Prostate gland (tissue), 2 donors: Measurements from ENCODE around the gene ARFIP2. TPM values are rescaled to one million over a fixed set of nuclear protein-coding genes. Genes with fewer than 3 reads are reported as not detected.

Source experiments
- DNase-seq: peaks from one replicate; pipeline ENCODE4 v3.0.0-alpha.2; 2019; ENCODE audit warnings: low spot score
- H3K27ac ChIP-seq, 2 donors: fragments of 200-600 bp; sonication (generic); 2 replicates each; pipeline ENCODE4 v1.5.1; 2017 to 2019
- H3K27me3 ChIP-seq: fragments of 200-600 bp; sonication (generic); replicated peaks from 2 replicates; pipeline ENCODE4 v1.5.1; 2019; ENCODE audit not compliant: insufficient read depth
- H3K36me3 ChIP-seq, 2 donors: fragments of 200-600 bp; sonication (generic); 1 replicate in 1 of 2; 2 replicates in 1 of 2; pipeline versions ENCODE4 v1.5.1 to v1.8.1; 2017 to 2019
- H3K4me1 ChIP-seq: fragments of 200-600 bp; sonication (generic); replicated peaks from 2 replicates; pipeline ENCODE4 v1.5.1; 2019
- H3K4me3 ChIP-seq, 2 donors: fragments of 200-600 bp; sonication (generic); 2 replicates each; pipeline ENCODE4 v1.5.1; 2017 to 2019
- H3K9me3 ChIP-seq: fragments of 200-600 bp; sonication (generic); 2 replicates; pipeline ENCODE4 v1.5.1; 2017
- POLR2A ChIP-seq: fragments of 450-650 bp; IDR thresholded peaks from one replicate; pipeline ENCODE4 v1.6.1; 2016; ENCODE audit warnings: antibody characterized with exemption, mild to moderate bottlenecking
- POLR2AphosphoS5 ChIP-seq: sonication (generic); formaldehyde crosslinking; IDR thresholded peaks from one replicate; pipeline ENCODE4 v1.6.1; 2017; ENCODE audit warnings: antibody characterized with exemption
- WGBS: methylation state at CpG from one replicate; pipeline ENCODE4 v1.1.5; 2018; 5-methylcytosine and 5-hydroxymethylcytosine counted together
- intact Hi-C: fragments of 100-400 bp; cut with DNase I; formaldehyde crosslinking; loops from one replicate; pipeline ENCODE4 v1.14.2; 2022
- total RNA-seq, 2 donors: library from RNA; depleted of rRNA; stranded (reverse); fragments of >200 nt; gene quantifications; one replicate each; pipeline ENCODE4 v1.1.0, GENCODE V29; 2016
- TF ChIP-seq, protein P1 (sequence below), 4 experiments: fragments of 200-600 bp in 2 of 4; fragments of 450-650 bp in 2 of 4; sonication (generic) in 2 of 4; IDR thresholded peaks; 1 replicate in 3 of 4; 2 replicates in 1 of 4; pipeline ENCODE4 v1.5.1; 2016 to 2019; ENCODE audit warnings: antibody characterized with exemption in 4 of 4, mild to moderate bottlenecking in 2 of 4, moderate library complexity in 2 of 4

ARFIP2 gene
- total RNA-seq, 2 donors from 2014 or later: 87.3 to 110 TPM

DNA sequence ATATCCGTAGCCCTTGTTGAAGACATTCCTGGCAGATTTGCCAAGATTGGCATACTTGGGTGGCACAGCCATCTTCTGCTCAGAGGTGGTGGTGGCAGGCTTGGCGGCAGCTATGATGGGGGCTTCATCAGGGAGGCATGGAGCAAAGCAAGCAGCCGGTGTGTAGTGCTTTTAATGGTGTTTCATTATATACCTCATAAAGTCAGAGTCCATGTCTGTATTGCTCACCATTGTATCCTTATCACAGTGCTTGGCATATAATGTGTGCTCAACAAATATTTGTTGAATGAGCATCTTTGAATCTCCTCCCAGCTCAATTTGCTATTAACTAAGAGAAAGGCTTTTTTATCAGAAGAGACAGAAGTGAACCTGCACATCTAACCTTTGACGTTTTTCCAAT is 8.2 kb upstream of the ARFIP2 start:
- intact Hi-C loops: no loop called here
- no peak overlapping the region for H3K27ac ChIP-seq
- no peaks in the 10 kb centered on the region for H3K27me3 ChIP-seq
- H3K4me1 ChIP-seq: peaks cover 3% of the 10 kb centered on the region
- H3K4me3 ChIP-seq: no peak overlapping the region
- DNase-seq: no peak
- TF ChIP-seq POLR2AphosphoS5: peak; percentile 63
- no peak for TF ChIP-seq POLR2A
- H3K9me3 ChIP-seq: no peaks in the 10 kb centered on the region
- WGBS: 44% methylated on average over 4 of the region's 4 CpGs
- no peaks in the 10 kb centered on the region for H3K36me3 ChIP-seq

DNA sequence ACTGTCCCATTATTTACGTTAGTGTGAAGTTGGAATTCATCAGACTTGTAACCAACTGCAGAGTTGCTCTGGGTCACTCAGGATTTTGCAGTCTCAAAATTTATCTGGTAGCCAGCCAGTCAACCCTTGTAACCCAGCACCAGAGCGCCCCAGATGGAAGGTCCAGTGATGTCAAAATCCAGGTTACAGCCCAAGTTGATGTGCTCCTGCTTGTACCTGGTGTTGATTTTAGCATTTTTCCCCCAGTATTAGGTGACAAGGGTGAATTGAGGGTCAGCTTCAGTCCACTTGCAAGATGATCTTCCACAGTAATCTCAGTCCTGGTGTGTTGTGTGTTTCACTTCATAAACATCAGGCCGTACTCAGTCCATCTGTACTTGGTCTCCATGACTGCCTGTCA is 7.7 kb upstream of the ARFIP2 start:
- Histone ChIP-seq H3K9me3 (no peaks in the 10 kb centered on the region), H3K36me3 (no peaks in the 10 kb centered on the region), H3K4me3 (no peak overlapping the region), H3K4me1 (peaks cover 3% of the 10 kb centered on the region), H3K27ac (no peak overlapping the region), H3K27me3 (no peaks in the 10 kb centered on the region)
- no peak for TF ChIP-seq POLR2AphosphoS5
- TF ChIP-seq POLR2A: no peak
- TF ChIP-seq, protein P1, sequence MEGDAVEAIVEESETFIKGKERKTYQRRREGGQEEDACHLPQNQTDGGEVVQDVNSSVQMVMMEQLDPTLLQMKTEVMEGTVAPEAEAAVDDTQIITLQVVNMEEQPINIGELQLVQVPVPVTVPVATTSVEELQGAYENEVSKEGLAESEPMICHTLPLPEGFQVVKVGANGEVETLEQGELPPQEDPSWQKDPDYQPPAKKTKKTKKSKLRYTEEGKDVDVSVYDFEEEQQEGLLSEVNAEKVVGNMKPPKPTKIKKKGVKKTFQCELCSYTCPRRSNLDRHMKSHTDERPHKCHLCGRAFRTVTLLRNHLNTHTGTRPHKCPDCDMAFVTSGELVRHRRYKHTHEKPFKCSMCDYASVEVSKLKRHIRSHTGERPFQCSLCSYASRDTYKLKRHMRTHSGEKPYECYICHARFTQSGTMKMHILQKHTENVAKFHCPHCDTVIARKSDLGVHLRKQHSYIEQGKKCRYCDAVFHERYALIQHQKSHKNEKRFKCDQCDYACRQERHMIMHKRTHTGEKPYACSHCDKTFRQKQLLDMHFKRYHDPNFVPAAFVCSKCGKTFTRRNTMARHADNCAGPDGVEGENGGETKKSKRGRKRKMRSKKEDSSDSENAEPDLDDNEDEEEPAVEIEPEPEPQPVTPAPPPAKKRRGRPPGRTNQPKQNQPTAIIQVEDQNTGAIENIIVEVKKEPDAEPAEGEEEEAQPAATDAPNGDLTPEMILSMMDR (IDR thresholded peaks at IDR 0.05): no peak
- intact Hi-C loops: no loop called here
- WGBS: 85% methylated on average over 3 of the region's 3 CpGs
- DNase-seq: no peak

DNA sequence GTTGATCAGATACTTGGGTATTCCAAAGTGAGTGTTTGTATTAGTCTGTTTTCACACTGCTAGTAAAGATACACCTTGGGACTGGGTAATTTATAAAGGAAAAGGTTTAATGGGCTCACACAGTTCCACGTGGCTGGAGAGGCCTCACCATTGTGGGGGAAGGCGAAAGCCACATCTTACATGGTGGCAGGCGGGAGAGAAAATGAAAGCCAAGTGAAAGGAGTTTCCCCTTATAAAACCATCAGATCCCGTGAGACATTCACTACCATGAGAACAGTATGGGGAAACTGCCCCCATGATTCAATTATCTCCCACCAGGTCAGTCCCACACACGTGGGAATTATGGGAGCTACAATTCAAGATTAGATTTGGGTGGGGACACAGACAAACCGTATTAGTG is 7.2 kb upstream of the ARFIP2 start:
- Histone ChIP-seq H3K4me3 (no peak overlapping the region), H3K9me3 (no peaks in the 10 kb centered on the region), H3K27me3 (no peaks in the 10 kb centered on the region), H3K27ac (no peak overlapping the region), H3K36me3 (no peaks in the 10 kb centered on the region), H3K4me1 (peaks cover 3% of the 10 kb centered on the region)
- WGBS: 80% methylated on average over 6 of the region's 6 CpGs
- TF ChIP-seq POLR2A: no peak
- no peak for TF ChIP-seq POLR2AphosphoS5
- TF ChIP-seq, protein P1 (IDR thresholded peaks at IDR 0.05): no peak
- intact Hi-C loops: no loop called here
- no peak for DNase-seq

DNA sequence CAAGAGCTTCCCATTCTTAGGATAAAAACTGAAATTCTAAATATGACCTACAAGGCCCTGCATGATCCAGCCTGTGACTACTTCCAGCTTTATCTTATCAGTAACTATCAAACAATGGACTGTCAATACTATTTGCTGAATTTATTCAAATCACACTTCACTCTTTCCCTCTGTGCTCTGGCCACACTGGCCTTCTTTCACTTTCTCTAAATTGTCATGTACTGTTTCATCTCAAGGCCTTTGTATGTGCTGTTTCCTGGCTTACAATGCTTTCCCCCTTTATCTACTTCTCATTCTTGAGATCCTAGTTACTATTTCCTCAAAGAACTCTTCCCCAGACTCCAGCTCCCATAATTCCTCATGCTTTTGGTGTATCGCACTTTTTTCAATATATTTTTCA is 5.8 kb upstream of the ARFIP2 start:
- TF ChIP-seq POLR2AphosphoS5 (no peak), POLR2A (no peak)
- TF ChIP-seq, protein P1 (IDR thresholded peaks at IDR 0.05): no peak
- WGBS: 85% methylated on average over 1 of the region's 1 CpG
- Histone ChIP-seq H3K27ac (no peak overlapping the region), H3K9me3 (no peaks in the 10 kb centered on the region), H3K36me3 (no peaks in the 10 kb centered on the region), H3K4me1 (peaks cover 7% of the 10 kb centered on the region), H3K4me3 (no peak overlapping the region), H3K27me3 (no peaks in the 10 kb centered on the region)
- no peak for DNase-seq
- intact Hi-C loops: no loop called here

DNA sequence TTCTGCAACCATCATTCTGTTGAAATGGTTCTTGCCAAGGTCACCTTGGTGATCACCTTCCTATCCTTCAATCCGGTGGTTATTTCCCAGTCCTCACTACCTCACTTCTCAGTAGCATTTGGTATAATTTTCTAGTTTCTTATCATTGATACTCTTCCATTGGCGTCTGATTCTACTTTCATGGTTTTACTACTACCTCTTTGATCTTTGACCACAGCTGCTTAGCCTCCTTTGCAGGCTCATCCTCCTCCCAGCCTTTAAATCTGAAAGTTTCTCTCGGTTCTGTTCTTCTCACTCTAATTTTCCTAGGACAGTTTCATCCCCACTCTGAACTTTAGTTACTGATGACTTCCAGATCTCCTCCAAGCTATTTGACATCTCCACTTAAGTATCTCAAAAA is 5.1 kb upstream of the ARFIP2 start:
- WGBS: 85% methylated on average over 3 of the region's 3 CpGs
- no peaks in the 10 kb centered on the region for H3K36me3 ChIP-seq

More for the DNA sequence above, 5.1 kb upstream of the ARFIP2 start:
- Histone ChIP-seq H3K27ac (no peak overlapping the region), H3K27me3 (no peaks in the 10 kb centered on the region), H3K4me3 (no peak overlapping the region), H3K4me1 (peaks cover 8% of the 10 kb centered on the region), H3K9me3 (no peaks in the 10 kb centered on the region)
- no peak for DNase-seq
- TF ChIP-seq POLR2AphosphoS5 (no peak), POLR2A (no peak)
- TF ChIP-seq, protein P1 (IDR thresholded peaks at IDR 0.05): no peak
- intact Hi-C loops: no loop called here
